Medulla oblongata (tissue), 1 donor: ENCODE measurements around the gene KIF21B.
A peak's percentile ranks its signal among the peaks of the same experiment; 100 is the strongest.

Source experiments
- DNase-seq: peaks from one replicate; pipeline ENCODE4 v3.0.0-alpha.2; 2015; ENCODE audit errors: extremely low spot score

KIF21B gene

GRCh38 chr1:201049248-201049831 is 25.8 kb upstream of the KIF21B start:
- DNase-seq = no peak

GRCh38 chr1:201048521-201048920 is 25.0 kb upstream of the KIF21B start:
- DNase-seq = no peak

- no peak for DNase-seq
These were observed 20.6 kb upstream of the KIF21B start for GRCh38 chr1:201044119-201044518.

- peak; percentile 88 for DNase-seq
These were observed 19.4 kb upstream of the KIF21B start for GRCh38 chr1:201042779-201043461.

- no peak for DNase-seq
These were observed 17.5 kb upstream of the KIF21B start for GRCh38 chr1:201041011-201041410.

GRCh38 chr1:201039876-201040275 is 16.4 kb upstream of the KIF21B start:
- DNase-seq = no peak

- DNase-seq = no peak
These were observed 15.9 kb upstream of the KIF21B start for GRCh38 chr1:201039418-201039817.

GRCh38 chr1:201038186-201038876 is 14.8 kb upstream of the KIF21B start:
- DNase-seq = no peak

- no peak for DNase-seq
These were observed 12.8 kb upstream of the KIF21B start for GRCh38 chr1:201036188-201036842.

- no peak for DNase-seq
These were observed 11.2 kb upstream of the KIF21B start for GRCh38 chr1:201034671-201035070.

- no peak for DNase-seq
These were observed 8.9 kb upstream of the KIF21B start for GRCh38 chr1:201032408-201032807.

- DNase-seq = peak; percentile 73
These were observed 5.0 kb upstream of the KIF21B start for GRCh38 chr1:201028461-201028889.

GRCh38 chr1:201026836-201027235 is 3.3 kb upstream of the KIF21B start:
- DNase-seq = peak; percentile 63

- DNase-seq = no peak
These were observed 2.7 kb upstream of the KIF21B start for GRCh38 chr1:201026234-201026633.

- no peak for DNase-seq
These were observed 2.1 kb upstream of the KIF21B start for GRCh38 chr1:201025571-201026002.

- DNase-seq = peak; percentile 38
These were observed 1.1 kb upstream of the KIF21B start for GRCh38 chr1:201024625-201024998.

- DNase-seq = no peak
These were observed 558 bp upstream of the KIF21B start for GRCh38 chr1:201023920-201024624.

- DNase-seq = peak; percentile 15
These were observed 546 bp downstream of the KIF21B start for GRCh38 chr1:201022820-201023516.

GRCh38 chr1:201022493-201022819 is 1.1 kb downstream of the KIF21B start:
- no peak for DNase-seq

GRCh38 chr1:201021630-201022492 is 1.7 kb downstream of the KIF21B start:
- no peak for DNase-seq
